ENCODE measurements around the gene SEC16A.

DNA sequence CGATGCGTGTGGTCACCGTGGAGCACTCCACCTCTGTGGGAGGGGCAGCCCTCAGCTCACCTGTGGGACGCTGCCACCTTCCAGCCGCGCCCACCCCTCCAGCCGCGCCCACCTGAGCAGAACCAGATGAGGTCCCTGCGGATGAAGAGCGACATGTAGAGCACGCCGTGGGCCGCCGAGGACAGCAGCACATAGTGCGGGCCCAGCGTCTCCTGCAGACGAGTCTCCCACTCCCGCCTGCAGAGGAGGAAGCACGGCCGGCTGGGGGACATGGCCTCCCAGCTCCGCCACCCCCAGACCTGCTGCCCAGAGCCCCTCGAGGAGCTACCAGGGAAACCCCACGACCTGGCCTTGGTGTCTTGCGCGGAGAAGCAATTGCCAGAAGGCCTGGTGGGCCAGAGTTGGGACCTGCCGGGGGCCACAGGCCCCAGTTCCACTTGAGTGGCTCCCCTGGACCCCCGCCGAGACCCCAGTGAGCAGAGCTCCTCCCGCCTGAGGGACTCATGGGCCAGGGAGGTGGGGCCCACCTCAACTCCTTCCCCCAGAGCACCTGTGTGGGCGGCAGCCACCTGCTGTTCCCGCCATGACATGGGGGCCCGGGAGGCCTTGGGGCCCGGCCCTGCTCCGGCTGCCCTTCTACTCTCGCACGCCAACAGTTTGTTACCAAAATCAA is 49.7 kb downstream of the SEC16A start:
- TF ChIP-seq, protein P1, sequence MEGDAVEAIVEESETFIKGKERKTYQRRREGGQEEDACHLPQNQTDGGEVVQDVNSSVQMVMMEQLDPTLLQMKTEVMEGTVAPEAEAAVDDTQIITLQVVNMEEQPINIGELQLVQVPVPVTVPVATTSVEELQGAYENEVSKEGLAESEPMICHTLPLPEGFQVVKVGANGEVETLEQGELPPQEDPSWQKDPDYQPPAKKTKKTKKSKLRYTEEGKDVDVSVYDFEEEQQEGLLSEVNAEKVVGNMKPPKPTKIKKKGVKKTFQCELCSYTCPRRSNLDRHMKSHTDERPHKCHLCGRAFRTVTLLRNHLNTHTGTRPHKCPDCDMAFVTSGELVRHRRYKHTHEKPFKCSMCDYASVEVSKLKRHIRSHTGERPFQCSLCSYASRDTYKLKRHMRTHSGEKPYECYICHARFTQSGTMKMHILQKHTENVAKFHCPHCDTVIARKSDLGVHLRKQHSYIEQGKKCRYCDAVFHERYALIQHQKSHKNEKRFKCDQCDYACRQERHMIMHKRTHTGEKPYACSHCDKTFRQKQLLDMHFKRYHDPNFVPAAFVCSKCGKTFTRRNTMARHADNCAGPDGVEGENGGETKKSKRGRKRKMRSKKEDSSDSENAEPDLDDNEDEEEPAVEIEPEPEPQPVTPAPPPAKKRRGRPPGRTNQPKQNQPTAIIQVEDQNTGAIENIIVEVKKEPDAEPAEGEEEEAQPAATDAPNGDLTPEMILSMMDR (IDR thresholded peaks at IDR 0.05), result no peak
- TF ChIP-seq POLR2A (IDR thresholded peaks at IDR 0.05), result no peak
